Esophagus squamous epithelium (tissue), 4 donors: ENCODE results near the gene CA9.

Experiments used
- CTCF ChIP-seq, 6 experiments: fragments of 450-650 bp in 4 of 6; fragments of 200-600 bp in 2 of 6; sonication (generic) in 2 of 6; IDR thresholded peaks; one replicate each; pipeline ENCODE4 v1.5.1; 2016 to 2019; ENCODE audit warnings: antibody characterized with exemption in 6 of 6, mild to moderate bottlenecking in 4 of 6, moderate library complexity in 4 of 6
- POLR2A ChIP-seq, 4 donors: fragments of 450-650 bp; IDR thresholded peaks; one replicate each; pipeline ENCODE4 v1.6.1; 2017; ENCODE audit warnings: antibody characterized with exemption in 4 of 4, mild to moderate bottlenecking in 4 of 4, moderate library complexity in 3 of 4

- TF ChIP-seq CTCF (IDR thresholded peaks at IDR 0.05) (peak in 1 of 6 experiments; percentile 7), POLR2A (IDR thresholded peaks at IDR 0.05) (peak in 1 of 4 donors; percentile 21)
These were observed 53.2 kb downstream of the CA9 start for GRCh38 chr9:35726931-35727330.
